GM12865 (cell line): ENCODE data around the gene GUCA2A.

Source experiments
- DNase-seq: peaks from one replicate; pipeline ENCODE4 v3.0.0; 2010; ENCODE audit warnings: low read depth
- H3K4me3 ChIP-seq: 2 replicates; pipeline ENCODE4 v1.5.1; 2011; ENCODE audit warnings: mild to moderate bottlenecking, low read depth, low read length, control low read depth
- CTCF ChIP-seq: IDR thresholded peaks from 2 replicates; pipeline ENCODE4 v1.5.1; 2011; ENCODE audit warnings: low read length, control low read depth, low read depth, inconsistent platforms; ENCODE audit not compliant: insufficient read depth; ENCODE audit errors: missing control alignments

GUCA2A gene

GRCh38 chr1:42183957-42184268, 19.4 kb upstream of the GUCA2A start:
- no peak overlapping the region for H3K4me3 ChIP-seq
- no peak for TF ChIP-seq CTCF
- no peak for DNase-seq

DNA sequence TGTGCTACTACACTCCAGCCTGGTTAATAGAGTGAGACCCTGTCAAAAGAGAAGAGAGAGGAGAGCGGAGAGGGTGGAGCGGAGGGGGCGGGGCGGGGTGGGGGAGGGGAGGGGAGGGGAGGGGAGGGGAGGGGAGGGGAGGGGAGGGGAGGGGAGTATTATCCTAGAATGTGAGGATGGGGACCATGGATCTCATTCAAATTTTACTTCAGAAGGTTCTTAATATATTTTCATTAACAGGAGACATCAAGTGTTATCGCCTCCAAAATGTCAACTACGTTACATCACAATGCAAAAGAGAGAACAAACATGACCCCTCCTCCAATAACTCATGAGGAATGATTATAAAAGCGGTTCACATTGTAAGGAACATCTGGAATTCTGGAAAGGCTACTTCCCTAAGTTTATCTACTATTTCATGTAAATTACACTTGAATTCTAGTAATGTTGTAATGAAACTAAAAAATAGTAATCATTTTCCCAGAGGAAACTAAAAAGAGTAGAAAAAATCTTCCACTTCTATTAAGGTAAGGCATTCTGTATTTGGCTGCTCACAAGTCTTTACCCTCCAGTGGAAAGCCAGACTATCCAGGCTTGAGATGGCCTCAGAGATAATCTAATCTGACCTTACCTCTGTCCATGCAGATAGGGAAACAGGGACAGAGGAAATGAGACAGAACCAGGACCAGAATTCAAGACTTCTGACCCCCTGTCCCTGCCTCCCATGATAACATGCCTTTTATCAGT, 18.8 kb upstream of the GUCA2A start:
- no peak overlapping the region for H3K4me3 ChIP-seq
- no peak for DNase-seq
- no peak for TF ChIP-seq CTCF

- no peak for TF ChIP-seq CTCF
- no peak for DNase-seq
Measured at GRCh38 chr1:42181687-42182086, 17.1 kb upstream of the GUCA2A start.

GRCh38 chr1:42179900-42180329, 15.4 kb upstream of the GUCA2A start:
- DNase-seq, result no peak
- no peak overlapping the region for H3K4me3 ChIP-seq
- TF ChIP-seq CTCF, result no peak

More at GRCh38 chr1:42181687-42182086, 17.1 kb upstream of the GUCA2A start:
- H3K4me3 ChIP-seq, result no peak overlapping the region

DNA sequence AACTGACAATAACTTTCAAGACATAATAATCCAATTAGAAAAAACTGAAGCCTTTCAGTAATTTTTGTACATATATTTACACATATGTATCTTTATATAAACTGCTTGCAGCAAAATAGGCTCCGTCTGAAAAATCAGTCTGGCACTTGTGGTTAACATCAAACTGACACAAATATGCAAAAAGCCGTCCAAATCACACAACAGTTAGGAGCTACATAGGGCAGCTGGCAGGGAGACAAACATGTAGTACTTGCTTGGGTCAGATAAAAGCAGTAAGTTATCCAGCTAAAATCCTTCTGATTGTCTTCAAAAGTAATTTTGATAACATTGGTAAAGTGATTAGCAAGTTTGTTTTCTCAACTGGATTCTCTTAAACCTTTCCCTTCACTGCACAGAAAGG, 14.7 kb upstream of the GUCA2A start:
- no peak overlapping the region for H3K4me3 ChIP-seq
- no peak for DNase-seq
- no peak for TF ChIP-seq CTCF

GRCh38 chr1:42178249-42178648, 13.7 kb upstream of the GUCA2A start:
- no peak overlapping the region for H3K4me3 ChIP-seq
- TF ChIP-seq CTCF, result no peak
- DNase-seq, result no peak

DNA sequence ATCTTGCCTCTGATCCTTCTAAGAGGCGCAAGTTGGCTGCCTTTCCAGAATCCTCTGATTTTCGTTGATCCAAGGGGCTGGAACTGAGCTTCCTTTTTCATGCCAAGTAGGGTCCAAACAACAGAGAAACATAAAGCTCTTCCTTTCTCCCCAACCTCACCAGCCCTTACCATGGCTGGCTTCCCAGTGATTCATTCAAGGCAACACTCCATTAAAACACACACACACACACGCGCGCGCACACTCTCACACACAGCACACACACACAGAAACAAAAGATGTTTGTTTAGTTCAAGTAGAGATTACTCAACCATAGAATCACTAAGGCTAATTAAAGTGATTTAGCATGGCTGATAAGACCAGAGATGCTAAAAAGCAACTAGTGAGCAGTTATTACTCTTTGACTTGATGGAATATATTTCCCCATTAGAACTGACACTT, 13.0 kb upstream of the GUCA2A start:
- no peak overlapping the region for H3K4me3 ChIP-seq
- no peak for DNase-seq
- TF ChIP-seq CTCF, result no peak
